Activated CD4-positive, alpha-beta T cell treated with anti-CD3 and anti-CD28 coated beads, Interleukin-2, amount 50 U/mL, for 16 hours (primary cell): ENCODE results near the gene DENND4A.

Experiments
- DNase-seq: peaks from one replicate; pipeline ENCODE4 v3.0.0-alpha.2; 2020

The DENND4A gene

DNA sequence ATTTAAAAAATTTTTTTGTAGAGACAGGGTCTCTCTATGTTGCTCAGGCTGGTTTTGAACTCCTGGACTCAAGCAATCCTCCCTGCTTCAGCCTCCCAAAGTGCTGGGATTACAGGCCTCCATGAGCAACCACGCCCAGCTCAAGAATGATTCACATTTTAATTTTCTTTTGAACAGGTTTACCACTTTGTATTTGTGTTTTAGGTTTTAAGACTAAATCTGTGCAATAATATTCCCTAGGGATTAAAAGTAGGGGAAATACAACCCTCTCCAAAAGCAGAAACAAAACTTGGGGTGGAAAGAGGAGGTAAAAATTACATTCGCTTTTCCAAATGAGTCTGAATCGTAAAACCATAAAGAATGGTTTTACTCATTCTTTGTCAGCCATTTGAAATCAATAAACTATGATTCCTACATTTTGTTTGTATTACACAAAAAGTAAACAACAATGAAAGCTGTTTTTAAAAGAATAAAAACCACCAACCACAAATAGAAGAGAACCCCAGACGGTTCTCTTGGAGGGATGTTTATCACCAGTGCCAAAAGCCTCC lies 132.5 kb downstream of the DENND4A start:
- DNase-seq: no peak

DNA sequence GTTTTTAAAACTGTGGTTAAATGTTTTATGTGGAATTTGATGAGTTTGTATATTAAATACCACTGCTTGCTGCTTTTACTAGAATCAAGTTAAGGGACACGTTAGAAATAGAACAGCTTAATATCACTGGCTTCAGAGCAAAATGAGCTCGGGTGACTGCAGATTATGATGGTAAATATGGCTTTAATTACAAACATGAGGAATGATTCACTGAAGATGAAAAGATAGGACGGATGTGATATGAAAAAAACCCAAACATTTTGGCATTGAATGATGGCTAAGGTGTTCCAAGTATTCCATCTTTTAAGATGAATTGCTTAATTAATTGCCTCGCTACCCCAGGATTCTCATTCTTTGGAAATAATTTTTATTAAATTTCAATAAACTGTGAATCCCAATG lies 136.6 kb downstream of the DENND4A start:
- no peak for DNase-seq

DNA sequence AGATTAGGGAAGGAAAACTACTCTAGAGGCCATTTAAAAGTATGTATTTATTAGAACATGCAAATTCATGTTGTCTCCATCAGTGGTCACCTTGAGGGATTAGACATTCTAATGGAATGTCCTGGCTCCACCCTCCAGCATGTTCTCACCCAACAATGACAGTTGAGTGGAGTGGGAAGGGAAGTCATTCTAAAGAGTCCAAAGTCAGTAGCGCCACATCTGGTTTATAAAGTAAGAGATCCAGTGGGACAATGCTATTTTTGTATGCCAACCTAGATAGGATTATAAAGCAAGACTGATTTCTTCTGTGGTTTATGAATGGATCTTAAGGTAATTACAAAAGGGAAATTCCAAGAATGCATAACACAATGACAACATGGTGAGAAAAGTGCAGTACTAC lies 137.1 kb downstream of the DENND4A start:
- DNase-seq: no peak

DNA sequence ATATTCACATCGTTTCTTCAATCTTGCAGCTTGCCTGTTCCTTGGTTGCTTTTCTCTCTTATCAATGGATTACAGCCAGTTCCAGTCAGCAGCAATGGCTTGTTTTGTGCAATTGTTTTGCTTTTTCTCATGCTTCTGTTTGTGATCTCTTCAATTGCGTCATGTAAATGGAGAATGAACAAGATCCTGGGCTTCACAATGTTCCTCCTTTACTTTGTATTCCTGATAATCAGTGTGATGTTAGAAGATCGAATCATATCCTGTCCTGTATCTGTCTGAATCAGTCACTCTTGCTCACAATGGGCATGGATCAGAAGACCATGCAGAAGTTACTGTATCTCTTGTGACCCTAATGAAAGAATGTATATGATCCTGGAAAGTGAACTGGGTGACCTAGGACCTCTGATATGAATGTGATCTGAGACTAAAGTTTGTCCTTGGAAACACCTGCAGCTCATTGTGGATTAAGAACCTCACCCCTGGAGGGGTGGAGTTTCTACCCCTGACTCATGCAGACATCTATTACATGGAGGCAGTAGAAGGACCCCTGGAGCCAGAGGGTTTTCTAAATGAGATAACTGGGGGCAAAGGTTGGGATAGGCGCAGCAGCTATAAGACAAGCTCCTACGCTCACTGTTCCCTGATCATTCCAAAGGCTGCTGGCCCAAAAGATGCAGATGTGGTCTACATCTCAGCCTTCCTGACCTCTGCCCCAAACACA lies 138.1 kb downstream of the DENND4A start:
- DNase-seq: no peak

- no peak for DNase-seq
Measured at GRCh38 chr15:65653341-65653740, 138.8 kb downstream of the DENND4A start.

- no peak for DNase-seq
Measured at GRCh38 chr15:65651831-65652749, 140.0 kb downstream of the DENND4A start.

DNA sequence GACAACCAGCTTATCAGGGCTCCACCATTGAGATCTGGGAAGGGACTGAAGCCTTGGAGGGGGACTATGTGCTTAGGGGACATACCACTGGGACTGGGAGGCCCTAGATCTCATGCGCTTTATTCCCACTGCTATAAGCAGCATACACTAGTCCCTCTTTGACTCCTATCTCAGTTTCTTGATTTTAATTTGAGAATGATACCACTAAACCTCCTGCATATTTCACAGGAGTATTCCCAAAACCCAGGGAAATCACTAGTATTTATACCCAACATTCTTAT lies 141.1 kb downstream of the DENND4A start:
- no peak for DNase-seq

DNA sequence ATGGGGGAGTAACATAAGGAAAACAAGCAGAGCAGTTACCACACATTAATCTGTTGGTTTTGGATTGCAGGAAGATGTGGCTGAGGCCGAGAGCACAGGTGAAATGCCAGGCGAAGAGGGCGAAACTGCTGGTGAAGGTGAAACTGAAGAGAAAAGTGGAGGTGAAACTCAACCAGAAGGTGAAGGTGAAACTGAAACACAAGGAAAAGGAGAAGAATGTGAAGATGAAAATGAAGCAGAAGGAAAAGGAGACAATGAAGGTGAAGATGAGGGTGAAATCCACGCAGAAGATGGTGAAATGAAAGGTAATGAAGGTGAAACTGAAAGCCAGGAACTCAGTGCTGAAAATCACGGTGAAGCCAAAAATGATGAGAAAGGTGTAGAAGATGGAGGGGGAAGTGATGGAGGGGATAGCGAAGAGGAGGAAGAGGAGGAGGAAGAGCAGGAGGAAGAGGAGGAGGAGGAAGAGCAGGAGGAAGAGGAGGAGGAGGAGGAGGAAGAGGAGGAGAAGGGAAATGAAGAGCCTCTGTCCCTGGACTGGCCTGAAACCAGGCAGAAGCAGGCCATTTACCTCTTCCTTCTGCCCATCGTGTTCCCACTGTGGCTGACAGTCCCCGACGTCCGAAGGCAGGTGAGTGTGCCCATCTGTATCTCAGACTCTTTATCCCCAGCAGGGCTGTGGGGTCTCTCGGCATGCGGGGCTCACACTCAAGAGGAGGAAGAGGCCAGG lies 141.6 kb downstream of the DENND4A start:
- DNase-seq: no peak

GRCh38 chr15:65646486-65646885 lies 145.6 kb downstream of the DENND4A start:
- DNase-seq: no peak

GRCh38 chr15:65645392-65645791 lies 146.7 kb downstream of the DENND4A start:
- no peak for DNase-seq

DNA sequence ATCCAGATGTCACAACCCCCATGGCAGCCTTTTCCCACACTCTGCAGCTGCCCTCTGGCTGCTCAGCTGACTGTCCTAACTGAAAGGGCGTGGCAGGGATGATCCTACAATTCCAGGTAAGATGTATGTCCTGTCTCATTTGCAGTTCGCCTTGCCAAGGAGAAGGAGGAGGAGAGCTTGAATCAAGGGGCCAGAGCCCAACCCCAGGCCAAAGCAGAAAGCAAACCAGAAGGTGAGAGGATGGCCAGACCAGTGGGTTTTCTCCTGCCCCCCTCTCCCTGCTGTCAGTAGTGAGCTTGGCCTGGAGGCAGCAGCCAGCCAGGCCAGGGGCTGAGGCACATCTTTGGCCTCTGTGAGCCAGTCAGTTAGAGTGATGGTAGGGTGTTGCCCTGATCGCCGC lies 147.8 kb downstream of the DENND4A start:
- DNase-seq: no peak

DNA sequence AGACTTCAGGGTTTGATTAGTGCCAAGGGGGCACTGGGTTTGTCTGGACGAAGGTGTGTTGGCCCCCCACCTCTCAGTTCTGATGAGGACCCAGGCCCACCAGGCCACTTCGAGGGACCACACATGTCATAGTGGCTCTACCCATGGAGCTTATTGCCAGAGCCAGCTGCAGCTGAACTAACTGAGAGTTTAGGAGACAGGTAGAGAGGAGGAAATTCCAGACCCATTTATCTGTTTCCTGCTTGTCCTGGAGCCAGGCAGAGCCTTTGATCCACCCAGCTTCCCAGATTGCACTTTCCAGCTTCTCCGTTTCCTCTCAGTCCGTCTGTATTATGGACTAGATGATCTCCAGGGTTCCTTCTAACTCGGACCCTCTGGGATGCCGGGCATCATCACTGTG lies 149.5 kb downstream of the DENND4A start:
- no peak for DNase-seq

DNA sequence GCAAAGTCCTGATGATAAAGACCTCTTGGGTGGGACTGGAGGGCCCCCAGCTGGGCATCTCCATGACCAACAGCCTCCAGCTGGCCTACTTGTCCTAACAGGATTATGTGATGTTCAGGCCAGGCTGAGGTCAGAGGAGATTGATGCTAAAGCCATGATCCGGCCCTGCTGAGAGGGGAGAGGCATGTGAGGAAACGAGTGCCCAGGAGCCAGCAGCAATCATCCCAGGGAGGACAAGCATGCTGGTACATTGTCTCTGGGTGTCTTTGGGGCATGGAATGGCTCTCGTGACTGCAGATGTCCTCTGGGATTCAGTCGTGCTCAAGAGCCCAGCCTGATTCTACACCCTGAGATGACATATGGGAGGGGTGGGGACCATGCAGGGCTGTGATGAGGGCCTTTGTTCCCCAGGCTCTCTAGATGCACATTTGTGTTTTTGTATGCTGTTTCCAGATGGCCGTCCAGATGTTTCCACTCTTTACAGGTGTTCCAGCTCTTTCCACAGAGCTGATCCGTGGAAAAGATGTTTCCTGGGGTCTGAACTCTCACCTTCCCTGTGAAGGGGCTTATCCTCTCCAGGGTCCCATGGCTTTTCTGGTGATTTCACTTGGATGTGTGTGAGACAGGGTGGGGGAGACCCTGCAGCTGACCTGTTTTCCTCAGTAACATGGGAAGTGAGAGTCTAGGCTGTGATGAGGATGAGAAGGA lies 150.2 kb downstream of the DENND4A start:
- DNase-seq: no peak

- no peak for DNase-seq
Measured at GRCh38 chr15:65639509-65639908, 152.6 kb downstream of the DENND4A start.

DNA sequence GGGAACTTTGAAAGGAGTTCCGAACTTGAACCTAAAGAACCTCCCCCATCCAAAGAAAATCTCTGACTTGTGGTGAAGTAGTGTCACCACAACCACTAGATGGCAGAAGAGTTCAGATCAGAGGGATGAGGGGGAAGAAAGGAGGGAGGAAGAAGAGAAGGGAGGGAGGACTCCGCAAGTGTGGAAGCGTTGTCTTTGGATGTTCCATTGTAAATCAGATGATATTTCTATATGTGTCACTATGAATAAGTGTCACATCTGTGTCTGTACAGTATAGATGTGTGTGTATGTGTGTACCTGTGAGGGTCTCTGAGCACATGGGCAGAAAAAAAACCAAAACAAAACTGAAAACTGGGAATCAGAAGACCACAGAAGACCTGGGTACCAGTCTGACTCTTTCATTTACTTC lies 153.4 kb downstream of the DENND4A start:
- DNase-seq: peak; percentile 78

GRCh38 chr15:65638109-65638508 lies 154.0 kb downstream of the DENND4A start:
- DNase-seq: no peak

- no peak for DNase-seq
Measured at GRCh38 chr15:65634356-65634755, 157.7 kb downstream of the DENND4A start.

- DNase-seq: no peak
Measured at GRCh38 chr15:65633752-65634151, 158.3 kb downstream of the DENND4A start.

DNA sequence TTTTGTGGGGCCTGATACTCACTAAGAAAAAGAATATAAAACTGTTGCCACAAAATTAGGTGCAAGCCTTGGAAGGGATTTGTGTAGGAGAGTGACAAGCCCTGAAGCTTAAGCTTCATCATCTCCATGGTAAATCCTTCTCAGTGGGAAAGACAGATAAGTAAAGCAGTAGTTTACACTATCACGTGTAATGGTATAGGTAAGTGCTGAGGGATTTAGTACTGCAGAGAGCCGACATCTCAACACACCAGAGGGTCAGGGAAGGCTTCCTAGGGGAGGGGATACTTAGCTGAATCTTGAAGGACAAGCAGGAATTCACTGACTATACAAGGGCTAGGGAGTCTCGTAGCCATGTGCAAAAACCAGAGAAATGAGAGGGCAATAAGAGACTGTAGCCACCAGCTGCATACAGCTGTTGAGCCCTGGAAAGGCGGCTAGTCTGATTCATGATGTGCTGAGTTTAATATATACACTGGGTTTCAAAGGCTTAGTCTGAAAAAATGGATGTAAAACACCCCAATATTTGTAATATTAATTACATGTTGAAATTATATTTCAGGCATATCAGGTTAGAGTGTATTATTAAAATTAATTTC lies 159.2 kb downstream of the DENND4A start:
- no peak for DNase-seq

GRCh38 chr15:65631503-65631902 lies 160.6 kb downstream of the DENND4A start:
- DNase-seq: peak; percentile 45

- DNase-seq: peak; percentile 64
Measured at GRCh38 chr15:65630760-65631159, 161.3 kb downstream of the DENND4A start.

DNA sequence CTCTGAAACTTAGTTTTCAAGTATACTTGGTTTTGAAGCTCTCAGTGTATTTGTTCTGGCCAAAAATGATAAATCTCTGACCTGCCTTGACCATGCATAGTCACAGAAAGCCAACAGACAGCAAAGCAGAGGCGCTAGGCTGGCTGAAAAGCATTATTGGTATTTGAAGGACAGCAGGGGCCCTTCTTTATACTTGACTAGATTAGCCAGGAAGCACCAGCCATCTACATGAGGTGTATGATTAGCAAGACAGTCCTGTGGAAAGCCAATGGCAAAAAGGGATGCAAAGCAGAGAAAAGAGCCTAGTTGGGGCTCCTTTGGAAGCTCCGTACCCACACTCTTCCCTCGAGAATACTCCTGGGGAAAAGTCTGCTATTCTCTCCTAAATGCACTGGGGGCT lies 162.5 kb downstream of the DENND4A start:
- DNase-seq: no peak
